Large intestine (tissue), 3 donors: ENCODE data around the gene GPM6B. TPM values are rescaled to one million over a fixed set of nuclear protein-coding genes. Genes with fewer than 3 reads are reported as not detected.
"Not testable (repeated sequence)": the region's sequence is repeated elsewhere in the genome, so short reads cannot be mapped to it uniquely, and the experiment has no call there.

ENCODE experiments used
- DNase-seq, 2 donors: peaks; one replicate each; pipeline versions ENCODE4 v3.0.0 to v3.0.0-alpha.2; 2013
- H3K27ac ChIP-seq: one replicate; pipeline ENCODE4 v1.5.1; 2013; ENCODE audit warnings: low read length
- H3K27me3 ChIP-seq: 2 replicates; pipeline ENCODE4 v1.6.1; 2013; ENCODE audit warnings: low read length; ENCODE audit not compliant: control insufficient read depth, insufficient read depth
- H3K36me3 ChIP-seq: 2 replicates; pipeline ENCODE4 v1.6.1; 2013; ENCODE audit warnings: low read length; ENCODE audit not compliant: control insufficient read depth, insufficient read depth
- H3K4me1 ChIP-seq: one replicate; pipeline ENCODE4 v1.6.1; 2013; ENCODE audit warnings: low read length; ENCODE audit not compliant: control insufficient read depth, insufficient read depth
- H3K4me3 ChIP-seq: one replicate; pipeline ENCODE4 v1.5.1; 2013; ENCODE audit warnings: low read length
- H3K9me3 ChIP-seq: one replicate; pipeline ENCODE4 v1.6.1; 2013; ENCODE audit warnings: mild to moderate bottlenecking, low read depth, low read length, moderate library complexity; ENCODE audit not compliant: control insufficient read depth
- WGBS: methylation state at CpG from one replicate; pipeline ENCODE4 v1.1.5; 2013; ENCODE audit warnings: low lambda C conversion rate; ENCODE audit not compliant: insufficient coverage; 5-methylcytosine and 5-hydroxymethylcytosine counted together
- polyA plus RNA-seq: library from polyadenylated mRNA; unstranded; fragments of 120-200 nt; gene quantifications from one replicate; pipeline ENCODE4 v1.2.1, GENCODE V29; 2013

Gene GPM6B
- polyA plus RNA-seq, 1 donor = 11.5 TPM

DNA sequence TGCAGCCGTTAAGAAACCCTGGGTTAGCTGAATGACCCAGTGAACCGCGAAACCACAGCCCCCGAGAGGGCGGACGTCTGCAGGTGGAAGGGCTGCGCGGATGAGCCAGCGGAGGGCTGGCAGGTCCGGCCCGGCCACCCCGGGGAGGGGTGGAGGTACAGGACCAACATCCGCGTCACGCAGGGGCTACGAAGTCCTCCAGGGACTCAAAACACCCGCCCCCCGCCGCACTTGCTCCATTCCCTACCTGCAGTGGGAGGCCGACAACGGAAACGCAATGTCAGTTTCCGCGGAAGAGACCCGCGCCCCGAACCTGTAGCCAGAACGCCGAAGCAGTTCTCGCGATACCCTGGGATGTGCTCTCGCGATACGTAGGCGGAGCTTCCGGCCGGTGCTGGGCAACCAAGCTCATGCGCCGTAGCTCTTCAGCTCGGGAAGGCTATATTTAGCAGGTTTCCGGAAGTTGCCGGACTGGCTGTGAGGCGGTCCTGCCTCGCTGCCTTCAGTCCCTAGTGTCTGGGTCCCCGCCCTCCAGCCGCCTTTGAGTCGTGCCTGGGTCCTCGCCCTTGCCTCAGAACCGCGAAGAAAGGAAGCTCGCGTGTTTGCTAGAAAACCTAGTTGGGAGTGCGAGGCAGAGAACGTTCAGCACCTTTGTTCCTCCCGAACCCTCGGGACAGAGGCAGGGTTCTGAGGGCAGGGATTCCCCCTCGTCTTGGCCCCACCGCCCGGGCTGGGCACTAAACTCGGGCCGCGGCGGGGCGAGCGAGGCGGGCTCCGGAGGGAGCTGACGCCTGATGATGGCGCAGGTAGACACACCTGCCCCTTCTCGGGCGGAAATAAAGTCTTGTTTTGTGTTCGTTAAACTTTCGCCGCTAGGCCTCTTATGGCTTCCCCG is 82.4 kb downstream of the GPM6B start, which contains the start of the genes OFD1 and TRAPPC2:
TSS of gene OFD1 (plus strand) at position 471 of the 895 bp plus-strand sequence. CDS start at position 795, 324 bp downstream.
TSS of gene TRAPPC2 (minus strand) at position 343 of the 895 bp plus-strand sequence. CDS start 14,657 bp downstream, outside the sequence.
- Histone ChIP-seq H3K4me3 (peak within 1 kb of the TSS; percentile 93), H3K4me1 (peaks cover 6% of the 10 kb centered on the region), H3K27ac (peak within 1 kb of the TSS; percentile 93), H3K9me3 (no peaks in the 10 kb centered on the region), H3K36me3 (peaks cover 2% of the 10 kb centered on the region), H3K27me3 (no peaks in the 10 kb centered on the region)
- no CpG with 5 or more reads among the region's 75 CpGs for WGBS
- DNase-seq = peak; percentile 94 to 98

- no peaks in the 10 kb centered on the region for H3K9me3 ChIP-seq
- no peak for DNase-seq
- peaks cover 2% of the 10 kb centered on the region for H3K36me3 ChIP-seq
- H3K4me3 ChIP-seq = peak overlapping the region; percentile 93
- H3K27me3 ChIP-seq = no peaks in the 10 kb centered on the region
- H3K27ac ChIP-seq = peak overlapping the region; percentile 93
- WGBS = 50% methylated on average over 1 of the region's 4 CpGs
- peaks cover 6% of the 10 kb centered on the region for H3K4me1 ChIP-seq
These were observed 83.4 kb downstream of the GPM6B start for GRCh38 chrX:13733506-13733905.

DNA sequence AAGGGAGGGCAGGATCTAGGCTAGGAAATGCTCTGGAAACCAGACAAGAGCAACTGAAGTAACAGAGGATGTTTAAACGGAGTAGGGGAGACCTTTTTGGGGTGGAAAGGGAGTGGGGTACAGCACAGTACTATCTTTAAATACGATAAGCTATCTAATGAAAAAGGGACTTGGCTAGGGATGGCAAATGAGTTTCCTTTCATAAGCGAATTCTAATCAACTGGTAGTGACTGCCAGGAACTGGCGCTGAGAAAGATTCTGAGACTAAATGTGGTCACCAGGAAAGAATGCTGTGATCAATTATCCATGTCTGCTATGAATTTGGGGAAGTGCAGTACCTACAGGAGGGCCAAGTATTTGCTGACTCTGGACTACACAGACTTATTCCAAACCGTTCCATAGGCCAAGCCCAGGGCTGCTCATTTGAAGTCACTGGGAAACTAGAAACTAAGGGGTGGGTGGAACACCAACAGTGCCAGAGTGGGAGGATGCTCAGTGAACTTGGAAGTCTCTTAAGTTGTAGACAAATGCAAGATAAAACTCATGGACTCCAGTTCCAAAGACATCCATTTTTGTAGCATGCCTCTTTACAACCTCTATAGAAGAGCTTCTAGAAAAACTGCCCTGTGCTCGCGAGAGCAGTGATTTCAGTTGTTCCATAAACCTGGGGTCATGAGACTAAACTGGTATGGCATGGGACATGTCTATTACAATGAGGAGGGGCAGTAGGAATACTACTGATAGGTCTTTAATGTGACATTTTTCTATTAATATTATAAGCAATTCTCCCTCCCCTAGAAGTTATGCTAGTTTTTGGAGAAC is 84.4 kb downstream of the GPM6B start:
- Histone ChIP-seq H3K9me3 (no peaks in the 10 kb centered on the region), H3K4me1 (peaks cover 6% of the 10 kb centered on the region), H3K4me3 (no peak overlapping the region), H3K36me3 (peaks cover 2% of the 10 kb centered on the region), H3K27ac (no peak overlapping the region), H3K27me3 (no peaks in the 10 kb centered on the region)
- DNase-seq = no peak
- WGBS = 100% methylated on average over 1 of the region's 7 CpGs

- H3K27ac ChIP-seq, H3K27me3 ChIP-seq, H3K4me1 ChIP-seq, H3K9me3 ChIP-seq, DNase-seq, H3K4me3 ChIP-seq, H3K36me3 ChIP-seq: not testable (repeated sequence)
- no CpG with 5 or more reads among the region's 1 CpG for WGBS
These were observed 86.4 kb downstream of the GPM6B start for GRCh38 chrX:13730523-13730922.

DNA sequence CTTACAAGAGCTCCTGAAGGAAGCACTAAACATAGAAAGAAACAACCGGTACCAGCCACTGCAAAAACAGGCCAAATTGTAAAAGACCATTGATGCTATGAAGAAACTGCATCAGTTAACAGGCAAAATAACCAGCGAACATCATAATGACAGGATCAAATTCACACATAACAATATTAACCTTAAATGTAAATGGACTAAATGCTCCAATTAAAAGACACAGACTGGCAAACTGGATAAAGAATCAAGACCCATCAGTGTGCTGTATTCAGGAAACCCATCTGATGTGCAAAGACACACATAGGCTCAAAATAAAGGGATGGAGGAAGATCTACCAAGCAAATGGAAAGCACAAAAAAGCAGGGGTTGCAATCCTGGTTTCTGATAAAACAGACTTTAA is 90.3 kb downstream of the GPM6B start:
- not testable (repeated sequence) for H3K36me3 ChIP-seq, H3K4me3 ChIP-seq, H3K27ac ChIP-seq, H3K27me3 ChIP-seq, DNase-seq, H3K9me3 ChIP-seq, H3K4me1 ChIP-seq
- WGBS = no CpG with 5 or more reads among the region's 2 CpGs

DNA sequence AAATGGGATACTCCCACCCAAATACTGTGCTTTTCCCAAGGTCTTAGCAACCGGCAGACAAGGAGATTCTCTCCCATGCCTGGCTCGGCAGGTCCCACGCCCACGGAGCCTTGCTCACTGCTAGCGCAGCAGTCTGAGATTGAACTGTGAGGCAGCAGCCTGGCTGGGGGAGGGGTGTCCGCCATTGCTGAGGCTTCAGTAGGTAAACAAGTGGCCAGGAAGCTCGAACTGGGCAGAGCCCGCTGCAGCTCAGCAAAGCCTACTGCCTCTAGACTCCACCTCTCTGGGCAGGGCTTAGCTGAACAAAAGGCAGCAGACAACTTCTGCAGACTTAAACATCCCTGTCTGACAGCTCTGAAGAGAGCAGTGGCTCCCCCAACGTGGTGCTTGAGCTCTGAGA is 92.0 kb downstream of the GPM6B start:
- not testable (repeated sequence) for H3K27me3 ChIP-seq, H3K9me3 ChIP-seq, H3K4me3 ChIP-seq, DNase-seq, H3K36me3 ChIP-seq, H3K27ac ChIP-seq, H3K4me1 ChIP-seq
- no CpG with 5 or more reads among the region's 9 CpGs for WGBS

GRCh38 chrX:13721819-13722519 is 94.9 kb downstream of the GPM6B start:
- Histone ChIP-seq H3K27me3 (no peaks in the 10 kb centered on the region), H3K36me3 (peaks cover 6% of the 10 kb centered on the region), H3K4me1 (no peaks in the 10 kb centered on the region), H3K4me3 (no peak overlapping the region), H3K27ac (peak overlapping the region; percentile 29), H3K9me3 (no peaks in the 10 kb centered on the region)
- peak in 1 of 2 donors; percentile 34 for DNase-seq
- 0% methylated on average over 1 of the region's 7 CpGs for WGBS

DNA sequence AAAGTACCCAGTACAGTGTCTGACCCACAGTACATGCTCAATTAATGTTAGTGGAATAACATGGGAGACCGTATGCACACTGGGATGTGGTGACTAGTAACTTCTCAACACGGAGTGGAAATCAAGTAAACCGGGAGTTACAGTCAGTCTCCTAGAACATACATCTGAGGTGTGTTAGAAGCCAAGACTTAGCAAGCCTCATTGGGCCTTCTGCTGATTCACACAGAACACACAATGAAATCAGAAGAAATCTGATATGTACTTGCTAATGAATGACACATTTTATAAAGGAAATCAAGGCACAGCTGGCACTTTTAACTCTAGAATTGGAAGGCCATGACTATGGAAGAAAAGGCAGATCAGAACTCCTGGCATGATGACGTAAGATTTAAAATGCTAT is 95.5 kb downstream of the GPM6B start:
- peaks cover 8% of the 10 kb centered on the region for H3K36me3 ChIP-seq
- no peaks in the 10 kb centered on the region for H3K9me3 ChIP-seq

More for the DNA sequence above, 95.5 kb downstream of the GPM6B start:
- no peak overlapping the region for H3K27ac ChIP-seq
- no CpG with 5 or more reads among the region's 4 CpGs for WGBS
- no peaks in the 10 kb centered on the region for H3K27me3 ChIP-seq
- no peak overlapping the region for H3K4me3 ChIP-seq
- H3K4me1 ChIP-seq = no peaks in the 10 kb centered on the region
- DNase-seq = no peak
